NT2/D1 (cell line): ENCODE results near the gene HLA-DQB2.

Source experiments
- YY1 ChIP-seq: IDR thresholded peaks from 2 replicates; pipeline ENCODE4 v1.6.1; 2011; ENCODE audit not compliant: insufficient read length, insufficient read depth
- ZNF274 ChIP-seq: IDR thresholded peaks from 2 replicates; pipeline ENCODE4 v1.6.1; 2011; ENCODE audit warnings: mild to moderate bottlenecking, low read depth, low read length

- TF ChIP-seq ZNF274 (no peak), YY1 (no peak)
Observed at GRCh38 chr6:32761548-32761947, 1.8 kb downstream of the HLA-DQB2 start.
